ENCODE data around the gene ADARB2.

DNA sequence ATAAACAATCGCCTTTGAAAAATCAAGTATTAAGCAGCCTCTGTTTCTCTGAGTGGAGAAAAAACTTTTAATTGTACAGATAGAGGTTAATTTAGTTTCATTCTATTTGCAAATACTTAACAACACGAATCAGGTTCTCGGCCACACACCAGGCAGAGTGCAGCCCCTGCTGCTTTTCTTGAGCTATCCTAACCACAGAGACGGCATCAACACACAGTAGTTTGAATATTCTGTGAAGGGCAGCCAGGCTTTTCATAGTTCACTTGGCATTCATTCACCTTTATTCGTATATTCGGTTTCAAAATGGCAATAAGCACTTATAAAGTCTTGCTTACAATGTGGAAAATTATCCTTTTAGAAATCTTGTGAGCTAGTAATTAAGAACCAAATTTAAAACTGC is 5.7 kb downstream of the ADARB2 start:
- TF ChIP-seq RFX5 (IDR thresholded peaks at IDR 0.05; ENCODE audit: low read length) = no peak
- no peak for TF ChIP-seq FOXJ3 (CRISPR knock-in tag; IDR thresholded peaks at IDR 0.05)
- TF ChIP-seq JUND (IDR thresholded peaks at IDR 0.05) = no peak
- TF ChIP-seq, protein P1, sequence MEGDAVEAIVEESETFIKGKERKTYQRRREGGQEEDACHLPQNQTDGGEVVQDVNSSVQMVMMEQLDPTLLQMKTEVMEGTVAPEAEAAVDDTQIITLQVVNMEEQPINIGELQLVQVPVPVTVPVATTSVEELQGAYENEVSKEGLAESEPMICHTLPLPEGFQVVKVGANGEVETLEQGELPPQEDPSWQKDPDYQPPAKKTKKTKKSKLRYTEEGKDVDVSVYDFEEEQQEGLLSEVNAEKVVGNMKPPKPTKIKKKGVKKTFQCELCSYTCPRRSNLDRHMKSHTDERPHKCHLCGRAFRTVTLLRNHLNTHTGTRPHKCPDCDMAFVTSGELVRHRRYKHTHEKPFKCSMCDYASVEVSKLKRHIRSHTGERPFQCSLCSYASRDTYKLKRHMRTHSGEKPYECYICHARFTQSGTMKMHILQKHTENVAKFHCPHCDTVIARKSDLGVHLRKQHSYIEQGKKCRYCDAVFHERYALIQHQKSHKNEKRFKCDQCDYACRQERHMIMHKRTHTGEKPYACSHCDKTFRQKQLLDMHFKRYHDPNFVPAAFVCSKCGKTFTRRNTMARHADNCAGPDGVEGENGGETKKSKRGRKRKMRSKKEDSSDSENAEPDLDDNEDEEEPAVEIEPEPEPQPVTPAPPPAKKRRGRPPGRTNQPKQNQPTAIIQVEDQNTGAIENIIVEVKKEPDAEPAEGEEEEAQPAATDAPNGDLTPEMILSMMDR (IDR thresholded peaks at IDR 0.05) = no peak
